PC-3 (cell line): Measurements from ENCODE around the gene UFD1. TPM values are rescaled to one million over a fixed set of nuclear protein-coding genes. Genes with fewer than 3 reads are reported as not detected.

Source experiments
- ATAC-seq: fragments of 200-7000 bp; cut with Tn5 transposase; 2 replicates; pipeline ENCODE4 v1.9.1; 2020; ENCODE audit warnings: mild to moderate bottlenecking, moderate library complexity
- BruUV-seq: library from RNA; stranded (reverse); fragments of 400-500 nt; replicated peaks from 2 replicates; lab custom pipeline; 2021; lab: Mats Ljungman, UMichigan
- CTCF ChIA-PET: fragments of 300-600 bp; sonication (Branson Sonifier 250); formaldehyde crosslinking; loops from one replicate; lab custom pipeline; 2022; ENCODE audit warnings: antibody characterized with exemption; lab: Charles Lee
- POLR2A ChIA-PET: fragments of 300-600 bp; sonication (Branson Sonifier 250); formaldehyde crosslinking; loops from one replicate; lab custom pipeline; 2022; ENCODE audit warnings: antibody characterized with exemption; ENCODE audit not compliant: unreplicated experiment; lab: Charles Lee
- DNase-seq: peaks from one replicate; pipeline ENCODE4 v3.0.0-alpha.2; 2015
- H2AFZ ChIP-seq: fragments of 300-600 bp; sonication (generic); 2 replicates; pipeline ENCODE4 v1.6.0; 2016; ENCODE audit warnings: antibody characterized with exemption, low read length
- H3F3A ChIP-seq: fragments of 300-600 bp; sonication (generic); one replicate; pipeline ENCODE4 v1.6.0; 2017; ENCODE audit warnings: antibody characterized with exemption, low read length, control low read depth, mild to moderate bottlenecking; ENCODE audit not compliant: unreplicated experiment
- H3K27ac ChIP-seq: fragments of 300-600 bp; sonication (generic); 2 replicates; pipeline ENCODE4 v1.5.1; 2016; ENCODE audit warnings: mild to moderate bottlenecking, low read length
- H3K27me3 ChIP-seq: fragments of 300-600 bp; sonication (generic); 2 replicates; pipeline ENCODE4 v1.6.1; 2016; ENCODE audit warnings: low read length, mixed read lengths
- H3K36me3 ChIP-seq: fragments of 300-600 bp; sonication (generic); 2 replicates; pipeline ENCODE4 v1.6.1; 2016; ENCODE audit warnings: low read depth, mixed run types, low read length, mixed read lengths
- H3K4me1 ChIP-seq: fragments of 300-600 bp; sonication (generic); 2 replicates; pipeline ENCODE4 v1.5.1; 2016; ENCODE audit warnings: low read length; ENCODE audit not compliant: insufficient read depth
- H3K4me2 ChIP-seq: fragments of 300-600 bp; sonication (generic); 2 replicates; pipeline ENCODE4 v1.6.0; 2016; ENCODE audit warnings: low read length
- H3K4me3 ChIP-seq: fragments of 300-600 bp; sonication (generic); 2 replicates; pipeline ENCODE4 v1.5.1; 2016; ENCODE audit warnings: mild to moderate bottlenecking, low read length, mixed read lengths
- H3K79me2 ChIP-seq: fragments of 300-600 bp; sonication (generic); 2 replicates; pipeline ENCODE4 v1.6.1; 2017; ENCODE audit warnings: low read length, mixed read lengths
- H3K9ac ChIP-seq: fragments of 300-600 bp; sonication (generic); 2 replicates; pipeline ENCODE4 v1.6.0; 2016; ENCODE audit warnings: mild to moderate bottlenecking, low read length
- H3K9me2 ChIP-seq: fragments of 300-600 bp; sonication (generic); replicated peaks from 2 replicates; pipeline ENCODE4 v1.6.1; 2016; ENCODE audit warnings: mixed run types, low read length, mixed read lengths
- H3K9me3 ChIP-seq: fragments of 300-600 bp; sonication (generic); 2 replicates; pipeline ENCODE4 v1.6.1; 2016; ENCODE audit warnings: low read length, mixed read lengths
- H4K20me1 ChIP-seq: fragments of 300-600 bp; sonication (generic); 2 replicates; pipeline ENCODE4 v1.6.1; 2016; ENCODE audit warnings: low read length, mixed read lengths
- CTCF ChIP-seq: fragments of 300-600 bp; sonication (generic); conservative IDR thresholded peaks from 2 replicates; pipeline ENCODE4 v1.5.1; 2017; ENCODE audit warnings: antibody characterized with exemption, low read depth, mild to moderate bottlenecking, low read length
- EZH2 ChIP-seq: fragments of 300-600 bp; sonication (generic); IDR thresholded peaks from one replicate; pipeline ENCODE4 v1.6.1; 2017; ENCODE audit warnings: antibody characterized with exemption, mild to moderate bottlenecking, low read length; ENCODE audit not compliant: unreplicated experiment
- EZH2phosphoT487 ChIP-seq: fragments of 300-600 bp; sonication (generic); IDR thresholded peaks from 2 replicates; pipeline ENCODE4 v1.6.1; 2018; ENCODE audit warnings: mild to moderate bottlenecking, antibody characterized with exemption, low read length, borderline replicate concordance
- intact Hi-C: fragments of 100-400 bp; cut with micrococcal nuclease; formaldehyde crosslinking; loops from 2 replicates; pipeline ENCODE4 v1.9.0; 2023
- total RNA-seq: library from RNA; depleted of rRNA; stranded (reverse); fragments of >200 nt; gene quantifications from 2 replicates; pipeline ENCODE4 v1.2.3, GENCODE V29; 2014

The UFD1 gene
- total RNA-seq, 1 experiment from 2014 or later = 92.6 TPM

- no peak for DNase-seq
- Histone ChIP-seq H3K4me2 (no peak overlapping the region), H3K4me3 (no peak overlapping the region), H4K20me1 (no peaks in the 10 kb centered on the region), H3K79me2 (no peaks in the 10 kb centered on the region), H3K9me3 (no peaks in the 10 kb centered on the region), H2AFZ (no peak overlapping the region), H3K9me2 (no peaks in the 10 kb centered on the region), H3K9ac (no peak overlapping the region), H3K4me1 (no peaks in the 10 kb centered on the region), H3F3A (no peaks in the 10 kb centered on the region), H3K36me3 (peaks cover 4% of the 10 kb centered on the region), H3K27me3 (no peaks in the 10 kb centered on the region), H3K27ac (no peak overlapping the region)
- POLR2A ChIA-PET = no interaction called here
- BruUV-seq = no TSS peak
- ATAC-seq = no peak
- intact Hi-C loops = no loop called here
- CTCF ChIA-PET = no interaction called here
- TF ChIP-seq CTCF = no peak
- no peak for TF ChIP-seq EZH2
- TF ChIP-seq EZH2phosphoT487 = no peak
Observed at GRCh38 chr22:19515654-19516377, 36.8 kb upstream of the UFD1 start.

- H3K79me2 ChIP-seq = no peaks in the 10 kb centered on the region
- peaks cover 4% of the 10 kb centered on the region for H3K36me3 ChIP-seq
- H3K9ac ChIP-seq = no peak overlapping the region
- no peaks in the 10 kb centered on the region for H3K9me2 ChIP-seq
- no peaks in the 10 kb centered on the region for H3F3A ChIP-seq
- no peaks in the 10 kb centered on the region for H3K4me1 ChIP-seq
- intact Hi-C loops = no loop called here
- CTCF ChIA-PET = no interaction called here
- no peak overlapping the region for H3K27ac ChIP-seq
- H3K4me3 ChIP-seq = no peak overlapping the region
- TF ChIP-seq EZH2 (no peak), EZH2phosphoT487 (no peak), CTCF (no peak)
- no peaks in the 10 kb centered on the region for H3K9me3 ChIP-seq
- H4K20me1 ChIP-seq = no peaks in the 10 kb centered on the region
- H3K27me3 ChIP-seq = no peaks in the 10 kb centered on the region
- BruUV-seq = no TSS peak
- ATAC-seq (no peak), DNase-seq (no peak)
- H3K4me2 ChIP-seq = no peak overlapping the region
- POLR2A ChIA-PET = no interaction called here
- no peak overlapping the region for H2AFZ ChIP-seq
Observed at GRCh38 chr22:19514831-19515565, 36.0 kb upstream of the UFD1 start.

- no peaks in the 10 kb centered on the region for H3K4me1 ChIP-seq
- no peak overlapping the region for H3K27ac ChIP-seq
- TF ChIP-seq CTCF = no peak
- TF ChIP-seq EZH2phosphoT487 = no peak
- TF ChIP-seq EZH2 = no peak
- no peaks in the 10 kb centered on the region for H3K27me3 ChIP-seq
- no TSS peak for BruUV-seq
- no peak for DNase-seq
- H4K20me1 ChIP-seq = no peaks in the 10 kb centered on the region
- H3K79me2 ChIP-seq = no peaks in the 10 kb centered on the region
- ChIA-PET CTCF (no interaction called here), POLR2A (no interaction called here)
- H3K9ac ChIP-seq = no peak overlapping the region
- H3F3A ChIP-seq = no peaks in the 10 kb centered on the region
- intact Hi-C loops = no loop called here
- H2AFZ ChIP-seq = no peak overlapping the region
- ATAC-seq = no peak
- H3K9me2 ChIP-seq = no peaks in the 10 kb centered on the region
- no peaks in the 10 kb centered on the region for H3K9me3 ChIP-seq
- no peak overlapping the region for H3K4me2 ChIP-seq
- no peak overlapping the region for H3K4me3 ChIP-seq
- H3K36me3 ChIP-seq = peaks cover 4% of the 10 kb centered on the region
Observed at GRCh38 chr22:19513823-19514222, 34.8 kb upstream of the UFD1 start.
